Measurements from ENCODE around the gene TTF2. TPM values are rescaled to one million over a fixed set of nuclear protein-coding genes. Genes with fewer than 3 reads are reported as not detected.
"Not testable (repeated sequence)": the region's sequence is repeated elsewhere in the genome, so short reads cannot be mapped to it uniquely, and the experiment has no call there.

Gene TTF2
- total and polyA plus RNA-seq, 2 donors from 2014 or later = 4.1 to 19.0 TPM

DNA sequence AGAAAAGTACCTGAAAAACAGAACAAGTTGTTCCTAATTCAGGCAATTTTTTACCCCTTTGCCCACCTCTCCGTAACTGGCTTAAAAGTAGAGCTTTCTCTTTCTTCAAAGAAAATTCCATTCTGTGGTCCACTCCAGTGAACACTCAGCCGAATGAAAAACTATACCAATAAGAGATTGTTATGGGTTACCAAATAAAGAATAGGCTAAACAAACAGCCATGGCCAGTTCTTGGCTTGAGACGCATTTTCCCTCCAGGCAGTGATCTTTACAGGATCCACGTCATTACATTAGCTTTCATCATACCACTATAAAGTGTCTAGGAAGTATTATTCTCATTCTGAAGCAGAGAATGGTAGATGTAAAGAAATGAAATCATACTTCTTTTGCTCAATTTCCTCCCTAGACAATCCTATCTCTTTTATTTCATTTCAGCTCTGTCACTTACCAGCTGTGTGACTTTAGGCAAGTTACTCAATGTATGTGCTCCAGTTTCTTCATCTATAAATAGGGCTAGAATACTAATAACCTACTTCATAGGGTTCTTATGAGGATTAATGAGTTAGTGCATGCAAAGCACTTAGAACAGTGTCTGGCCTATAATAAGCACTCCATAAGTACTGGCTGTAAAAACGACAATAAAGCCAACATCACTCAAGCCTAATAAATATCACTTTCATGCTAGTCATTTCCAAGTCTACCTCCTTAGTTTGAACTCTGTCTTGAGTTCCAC is 87.9 kb downstream of the TTF2 start:
- FAIRE-seq (no peak), DNase-seq (peak in 2 of 5 donors; percentile 27 to 45)
- intact Hi-C loops (cut with DNase I) = no loop called here
- TF ChIP-seq, protein P1, sequence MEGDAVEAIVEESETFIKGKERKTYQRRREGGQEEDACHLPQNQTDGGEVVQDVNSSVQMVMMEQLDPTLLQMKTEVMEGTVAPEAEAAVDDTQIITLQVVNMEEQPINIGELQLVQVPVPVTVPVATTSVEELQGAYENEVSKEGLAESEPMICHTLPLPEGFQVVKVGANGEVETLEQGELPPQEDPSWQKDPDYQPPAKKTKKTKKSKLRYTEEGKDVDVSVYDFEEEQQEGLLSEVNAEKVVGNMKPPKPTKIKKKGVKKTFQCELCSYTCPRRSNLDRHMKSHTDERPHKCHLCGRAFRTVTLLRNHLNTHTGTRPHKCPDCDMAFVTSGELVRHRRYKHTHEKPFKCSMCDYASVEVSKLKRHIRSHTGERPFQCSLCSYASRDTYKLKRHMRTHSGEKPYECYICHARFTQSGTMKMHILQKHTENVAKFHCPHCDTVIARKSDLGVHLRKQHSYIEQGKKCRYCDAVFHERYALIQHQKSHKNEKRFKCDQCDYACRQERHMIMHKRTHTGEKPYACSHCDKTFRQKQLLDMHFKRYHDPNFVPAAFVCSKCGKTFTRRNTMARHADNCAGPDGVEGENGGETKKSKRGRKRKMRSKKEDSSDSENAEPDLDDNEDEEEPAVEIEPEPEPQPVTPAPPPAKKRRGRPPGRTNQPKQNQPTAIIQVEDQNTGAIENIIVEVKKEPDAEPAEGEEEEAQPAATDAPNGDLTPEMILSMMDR (IDR thresholded peaks at IDR 0.05; ENCODE audit: borderline replicate concordance, extremely low read depth, insufficient read depth) = no peak
- no peaks in the 10 kb centered on the region for H3K4me1 ChIP-seq (ENCODE audit: control insufficient read depth in 2 of 3, insufficient read depth in 2 of 3, low read depth in 1 of 3, low read length in 3 of 3)
- H3K9ac ChIP-seq (ENCODE audit: low read length in 3 of 3) = no peak overlapping the region
- H3K27ac ChIP-seq (ENCODE audit: low read depth in 2 of 2, low read length in 2 of 2) = no peak overlapping the region
- H3K27me3 ChIP-seq (ENCODE audit: control insufficient read depth, insufficient read depth, low read length) = no peaks in the 10 kb centered on the region
- no peaks in the 10 kb centered on the region for H3K36me3 ChIP-seq (ENCODE audit: control insufficient read depth in 2 of 3, insufficient read depth in 3 of 3, low read length in 3 of 3)
- no peak overlapping the region for H3K4me3 ChIP-seq (ENCODE audit: low read length in 3 of 3)
- H3K9me3 ChIP-seq (ENCODE audit: control insufficient read depth in 2 of 3, insufficient read depth in 1 of 3, low read length in 3 of 3) = no peaks in the 10 kb centered on the region

DNA sequence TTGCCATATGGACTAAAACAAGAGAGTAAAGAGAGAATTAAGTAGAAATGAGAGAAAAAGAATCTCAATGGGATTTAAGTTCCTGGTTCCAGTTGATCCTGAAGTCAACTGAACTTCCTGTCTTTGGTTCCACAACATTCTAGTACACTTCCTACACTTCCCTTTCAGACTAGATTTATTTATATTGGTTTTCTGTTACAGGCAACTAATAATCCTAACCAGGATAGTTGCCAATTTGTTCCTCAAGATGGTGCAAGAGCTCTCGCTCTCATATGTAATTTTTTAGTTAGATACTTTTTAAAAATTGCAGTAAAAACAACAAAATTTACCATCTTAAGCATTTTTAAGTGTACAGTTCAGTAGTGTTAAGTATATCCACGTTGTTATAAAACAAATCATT is 90.2 kb downstream of the TTF2 start:
- H3K36me3 ChIP-seq (ENCODE audit: control insufficient read depth in 2 of 3, insufficient read depth in 3 of 3, low read length in 3 of 3) = no peaks in the 10 kb centered on the region

DNA sequence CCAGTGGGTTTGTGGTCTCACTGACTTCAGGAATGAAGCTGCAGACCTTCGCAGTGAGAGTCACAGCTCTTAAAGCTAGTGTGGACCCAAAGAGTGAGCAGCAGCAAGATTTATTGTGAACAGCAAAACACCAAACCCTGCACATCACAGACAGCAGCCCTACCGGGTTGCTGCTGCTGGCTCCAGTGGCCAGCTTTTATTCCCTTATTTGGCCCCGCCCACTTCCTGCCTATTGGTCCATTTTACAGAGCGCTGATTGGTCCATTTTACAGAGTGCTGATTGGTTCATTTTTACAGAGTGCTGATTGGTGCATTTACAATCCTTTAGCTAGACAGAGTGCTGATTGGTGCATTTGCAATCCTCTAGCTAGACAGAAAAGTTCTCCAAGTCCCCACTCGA is 91.2 kb downstream of the TTF2 start:
- H3K4me3 ChIP-seq (ENCODE audit: low read length in 3 of 3); H3K27me3 ChIP-seq (ENCODE audit: control insufficient read depth, insufficient read depth, low read length); DNase-seq; H3K36me3 ChIP-seq (ENCODE audit: control insufficient read depth in 2 of 3, insufficient read depth in 3 of 3, low read length in 3 of 3); H3K9ac ChIP-seq (ENCODE audit: low read length in 3 of 3); FAIRE-seq; H3K27ac ChIP-seq (ENCODE audit: low read depth in 2 of 2, low read length in 2 of 2); H3K4me1 ChIP-seq (ENCODE audit: control insufficient read depth in 2 of 3, insufficient read depth in 2 of 3, low read depth in 1 of 3, low read length in 3 of 3); intact Hi-C loops (cut with DNase I); H3K9me3 ChIP-seq (ENCODE audit: control insufficient read depth in 2 of 3, insufficient read depth in 1 of 3, low read length in 3 of 3): not testable (repeated sequence)

More for the DNA sequence above, 90.2 kb downstream of the TTF2 start:
- Histone ChIP-seq H3K9ac (ENCODE audit: low read length in 3 of 3) (no peak overlapping the region), H3K27me3 (ENCODE audit: control insufficient read depth, insufficient read depth, low read length) (no peaks in the 10 kb centered on the region), H3K4me3 (ENCODE audit: low read length in 3 of 3) (no peak overlapping the region), H3K4me1 (ENCODE audit: control insufficient read depth in 2 of 3, insufficient read depth in 2 of 3, low read depth in 1 of 3, low read length in 3 of 3) (no peaks in the 10 kb centered on the region), H3K9me3 (ENCODE audit: control insufficient read depth in 2 of 3, insufficient read depth in 1 of 3, low read length in 3 of 3) (no peaks in the 10 kb centered on the region), H3K27ac (ENCODE audit: low read depth in 2 of 2, low read length in 2 of 2) (no peak overlapping the region)
- DNase-seq = no peak
- intact Hi-C loops (cut with DNase I) = no loop called here
- FAIRE-seq = no peak
- TF ChIP-seq, protein P1 (IDR thresholded peaks at IDR 0.05; ENCODE audit: borderline replicate concordance, extremely low read depth, insufficient read depth) = no peak

Small RNA genes within 50 kb of the gene (microRNA-seq; reads per million reads assigned to microRNA genes)
- gene MIR942 = 7.1 reads per million, percentile 14 among the genes with 10 or more reads in this experiment

Other genes with a start within 250 kb of the TTF2 start
- 44.8 TPM for gene PTGFRN, start 150.4 kb upstream of the TTF2 start, total RNA-seq
- gene PTGFRN, start 150.4 kb upstream of the TTF2 start, polyA plus RNA-seq (ENCODE audit: insufficient read depth, low read depth, low replicate concordance) = 16.4 TPM
- gene CD101, start 58.6 kb upstream of the TTF2 start, total RNA-seq = 1.3 TPM
- 0.22 TPM for gene CD101, start 58.6 kb upstream of the TTF2 start, polyA plus RNA-seq (ENCODE audit: insufficient read depth, low read depth, low replicate concordance)
- 4.8 TPM for gene TRIM45, start 61.4 kb downstream of the TTF2 start, total RNA-seq
- 4.5 TPM for gene TRIM45, start 61.4 kb downstream of the TTF2 start, polyA plus RNA-seq (ENCODE audit: insufficient read depth, low read depth, low replicate concordance)
- gene VTCN1, start 150.6 kb downstream of the TTF2 start, total RNA-seq = 32.6 TPM
- 26.5 TPM for gene VTCN1, start 150.6 kb downstream of the TTF2 start, polyA plus RNA-seq (ENCODE audit: insufficient read depth, low read depth, low replicate concordance)